Pancreas (tissue), 10 donors: ENCODE data around the gene PLB1. TPM values are rescaled to one million over a fixed set of nuclear protein-coding genes. Genes with fewer than 3 reads are reported as not detected.

Experiments used
- ATAC-seq, 4 donors: fragments of 200-7000 bp; cut with Tn5 transposase; one replicate each; pipeline versions ENCODE4 v1.8.0 to v1.9.1; 2020; ENCODE audit warnings: mild to moderate bottlenecking in 4 of 4, moderate library complexity in 4 of 4
- DNase-seq, 6 donors: peaks; one replicate each; pipeline ENCODE4 v3.0.0-alpha.2; 2020
- FAIRE-seq: peaks from 2 replicates; lab custom pipeline; 2012; peaks lifted over from hg19 to GRCh38; lab: Jason Lieb, UNC
- H3K27ac ChIP-seq, 4 donors: fragments of 200-600 bp; sonication (generic); 1 replicate in 3 of 4; 2 replicates in 1 of 4; pipeline versions ENCODE4 v1.5.0 to v1.8.0; 2020
- H3K27me3 ChIP-seq, 4 donors: fragments of 200-600 bp; one replicate each; pipeline ENCODE4 v1.8.0; 2021
- H3K36me3 ChIP-seq, 3 donors: fragments of 200-600 bp; sonication (generic) in 1 of 3; one replicate each; pipeline versions ENCODE4 v1.5.0 to v1.8.0; 2020 to 2021
- H3K4me1 ChIP-seq, 3 donors: fragments of 200-600 bp; one replicate each; pipeline ENCODE4 v1.8.0; 2021
- H3K4me3 ChIP-seq, 4 donors: fragments of 200-600 bp; sonication (generic) in 2 of 4; one replicate each; pipeline versions ENCODE4 v1.5.0 to v1.8.0; 2020 to 2021
- H3K9me3 ChIP-seq, 4 donors: fragments of 200-600 bp; one replicate each; pipeline ENCODE4 v1.8.0; 2021
- CTCF ChIP-seq, 4 donors: fragments of 200-600 bp; sonication (generic) in 3 of 4; IDR thresholded peaks; one replicate each; pipeline versions ENCODE4 v1.5.0 to v1.8.0; 2021; ENCODE audit warnings: antibody characterized with exemption in 4 of 4
- WGBS, 2 donors: extraction: QIAGEN DNeasy Blood & Tissue Kit; methylation state at CpG; one replicate each; pipeline ENCODE4 v1.1.7; 2013; 5-methylcytosine and 5-hydroxymethylcytosine counted together
- intact Hi-C, 3 donors: fragments of 100-400 bp; cut with DNase I; formaldehyde crosslinking; loops; one replicate each; pipeline versions ENCODE4 v1.11.1 to v1.14.2; 2022
- polyA plus RNA-seq, 2 donors: library from polyadenylated mRNA; stranded (reverse); fragments of 200-250 nt; gene quantifications; one replicate each; pipeline ENCODE4 v1.2.3, GENCODE V29; 2013
- total RNA-seq, 6 donors: library from RNA; stranded (reverse); fragmentation: NEBNext Ultra II Directional in 4 of 6; extraction: Animal tissue kit (Norgen Biotek cat#: 25700) in 4 of 6; gene quantifications; one replicate each; pipeline versions ENCODE4 v1.2.1 to v1.2.4, GENCODE V29; 2021 to 2023
- donor health status: healthy with polysubstance abuse.
- donor health status: DM: no; HTN: no; CAD: no; lungs with moderate emphysema.
- donor health status: DM: no; HTN: no; CAD: no.
- donor health status: control.
- donor health status: control.
- donor health status: Bipolar disorder and iron deficiency.
- donor health status: DM: yes; HTN: yes; CAD: no.
- donor health status: DM: no; HTN: no; CAD: no.
- donor health status: DM: no; HTN: no; CAD: no.
- donor health status: DM: yes; HTN: yes; CAD: no.

The PLB1 gene
- total and polyA plus RNA-seq, 8 donors, result 0.16 to 2.4 (median 0.93) TPM

- no peak for TF ChIP-seq CTCF (IDR thresholded peaks at IDR 0.05)
- Histone ChIP-seq H3K27me3 (no peaks in the 10 kb centered on the region), H3K36me3 (no peaks in the 10 kb centered on the region), H3K9me3 (no peaks in the 10 kb centered on the region), H3K4me3 (no peak overlapping the region), H3K27ac (peak overlapping the region in 3 of 4 donors; percentile 49 to 71 (median 65)), H3K4me1 (peaks cover 0 to 4% (median 0%) of the 10 kb centered on the region in 3 donors)
- ATAC-seq (no peak), FAIRE-seq (no peak), DNase-seq (no peak)
- intact Hi-C loops, result no loop called here
- WGBS, 2 donors, result 79 to 91% methylated on average over 7 of the region's 7 CpGs
These were observed 148.9 kb downstream of the PLB1 start for GRCh38 chr2:28644760-28645159.

- WGBS, 2 donors, result 85 to 91% methylated on average over 2 of the region's 2 CpGs
- Histone ChIP-seq H3K4me3 (no peak overlapping the region), H3K4me1 (peaks cover 0 to 4% (median 0%) of the 10 kb centered on the region in 3 donors), H3K36me3 (no peaks in the 10 kb centered on the region), H3K27me3 (no peaks in the 10 kb centered on the region), H3K9me3 (no peaks in the 10 kb centered on the region), H3K27ac (peak overlapping the region in 1 of 4 donors; percentile 71)
- no peak for FAIRE-seq
- no peak for DNase-seq
- TF ChIP-seq CTCF (IDR thresholded peaks at IDR 0.05), result no peak
- no peak for ATAC-seq
- intact Hi-C loops, result no loop called here
These were observed 149.7 kb downstream of the PLB1 start for GRCh38 chr2:28645553-28645952.

- DNase-seq (no peak), FAIRE-seq (no peak), ATAC-seq (no peak)
- TF ChIP-seq CTCF (IDR thresholded peaks at IDR 0.05), result no peak
- H3K4me3 ChIP-seq, result no peak overlapping the region
- H3K27ac ChIP-seq, result no peak overlapping the region
- WGBS, 2 donors, result 41 to 42% methylated on average over 4 of the region's 4 CpGs
- no peaks in the 10 kb centered on the region for H3K9me3 ChIP-seq
- H3K27me3 ChIP-seq, result no peaks in the 10 kb centered on the region
- intact Hi-C loops, result no loop called here
- no peaks in the 10 kb centered on the region for H3K36me3 ChIP-seq
- H3K4me1 ChIP-seq, result peaks cover 0 to 4% (median 0%) of the 10 kb centered on the region in 3 donors
These were observed 151.8 kb downstream of the PLB1 start for GRCh38 chr2:28647682-28648081.

GRCh38 chr2:28648147-28648546, 152.3 kb downstream of the PLB1 start:
- FAIRE-seq, result no peak
- Histone ChIP-seq H3K36me3 (no peaks in the 10 kb centered on the region), H3K4me1 (peaks cover 0 to 4% (median 0%) of the 10 kb centered on the region in 3 donors), H3K9me3 (no peaks in the 10 kb centered on the region), H3K4me3 (no peak overlapping the region), H3K27ac (no peak overlapping the region), H3K27me3 (no peaks in the 10 kb centered on the region)
- 60 to 62% methylated on average over 3 of the region's 3 CpGs for WGBS, 2 donors
- no peak for TF ChIP-seq CTCF (IDR thresholded peaks at IDR 0.05)
- intact Hi-C loops, result no loop called here
- DNase-seq, result no peak
- ATAC-seq, result no peak

GRCh38 chr2:28648671-28649395, 153.0 kb downstream of the PLB1 start:
- no peak for ATAC-seq
- Histone ChIP-seq H3K36me3 (no peaks in the 10 kb centered on the region), H3K27me3 (no peaks in the 10 kb centered on the region), H3K9me3 (no peaks in the 10 kb centered on the region), H3K4me3 (no peak overlapping the region), H3K4me1 (no peaks in the 10 kb centered on the region), H3K27ac (no peak overlapping the region)
- FAIRE-seq, result no peak
- no peak for TF ChIP-seq CTCF (IDR thresholded peaks at IDR 0.05)
- 61 to 66% methylated on average over 4 of the region's 4 CpGs for WGBS, 2 donors
- intact Hi-C loops, result no loop called here
- DNase-seq, result no peak
